GM19455 (cell line): ENCODE results near the gene PPP1R3G.

Experiments used
- ATAC-seq: cut with Tn5 transposase; IDR thresholded peaks from one replicate; pipeline ENCODE4 v1.9.1; 2021; ENCODE audit not compliant: unreplicated experiment

PPP1R3G gene

GRCh38 chr6:5093231-5094015 is 8.3 kb downstream of the PPP1R3G start:
- ATAC-seq = no peak

GRCh38 chr6:5094327-5094726 is 9.2 kb downstream of the PPP1R3G start:
- no peak for ATAC-seq

- peak; percentile 81 for ATAC-seq
Observed at GRCh38 chr6:5095236-5095635, 10.1 kb downstream of the PPP1R3G start.

GRCh38 chr6:5096482-5096881 is 11.3 kb downstream of the PPP1R3G start:
- no peak for ATAC-seq

GRCh38 chr6:5098501-5099270 is 13.5 kb downstream of the PPP1R3G start:
- ATAC-seq = no peak

- ATAC-seq = no peak
Observed at GRCh38 chr6:5099537-5099936, 14.4 kb downstream of the PPP1R3G start.

GRCh38 chr6:5100806-5101205 is 15.7 kb downstream of the PPP1R3G start:
- ATAC-seq = no peak

GRCh38 chr6:5102267-5102970 is 17.3 kb downstream of the PPP1R3G start:
- no peak for ATAC-seq

- ATAC-seq = no peak
Observed at GRCh38 chr6:5103250-5103649, 18.1 kb downstream of the PPP1R3G start.

GRCh38 chr6:5104667-5105066 is 19.5 kb downstream of the PPP1R3G start:
- ATAC-seq = no peak

- no peak for ATAC-seq
Observed at GRCh38 chr6:5105146-5105545, 20.0 kb downstream of the PPP1R3G start.

GRCh38 chr6:5107341-5107740 is 22.2 kb downstream of the PPP1R3G start:
- no peak for ATAC-seq

- no peak for ATAC-seq
Observed at GRCh38 chr6:5108068-5108467, 22.9 kb downstream of the PPP1R3G start.

GRCh38 chr6:5108536-5109150 is 23.5 kb downstream of the PPP1R3G start:
- ATAC-seq = no peak

- ATAC-seq = no peak
Observed at GRCh38 chr6:5109436-5109835, 24.3 kb downstream of the PPP1R3G start.

GRCh38 chr6:5110246-5110645 is 25.1 kb downstream of the PPP1R3G start:
- no peak for ATAC-seq

- ATAC-seq = no peak
Observed at GRCh38 chr6:5111626-5112025, 26.5 kb downstream of the PPP1R3G start.

GRCh38 chr6:5112066-5112799 is 27.1 kb downstream of the PPP1R3G start:
- ATAC-seq = no peak

- no peak for ATAC-seq
Observed at GRCh38 chr6:5113096-5113495, 28.0 kb downstream of the PPP1R3G start.

- no peak for ATAC-seq
Observed at GRCh38 chr6:5115168-5115567, 30.0 kb downstream of the PPP1R3G start.
